Medulla oblongata (tissue), 1 donor: Measurements from ENCODE around the gene GP1BA.

Experiments
- DNase-seq: peaks from one replicate; pipeline ENCODE4 v3.0.0-alpha.2; 2015; ENCODE audit errors: extremely low spot score

Gene GP1BA

DNA sequence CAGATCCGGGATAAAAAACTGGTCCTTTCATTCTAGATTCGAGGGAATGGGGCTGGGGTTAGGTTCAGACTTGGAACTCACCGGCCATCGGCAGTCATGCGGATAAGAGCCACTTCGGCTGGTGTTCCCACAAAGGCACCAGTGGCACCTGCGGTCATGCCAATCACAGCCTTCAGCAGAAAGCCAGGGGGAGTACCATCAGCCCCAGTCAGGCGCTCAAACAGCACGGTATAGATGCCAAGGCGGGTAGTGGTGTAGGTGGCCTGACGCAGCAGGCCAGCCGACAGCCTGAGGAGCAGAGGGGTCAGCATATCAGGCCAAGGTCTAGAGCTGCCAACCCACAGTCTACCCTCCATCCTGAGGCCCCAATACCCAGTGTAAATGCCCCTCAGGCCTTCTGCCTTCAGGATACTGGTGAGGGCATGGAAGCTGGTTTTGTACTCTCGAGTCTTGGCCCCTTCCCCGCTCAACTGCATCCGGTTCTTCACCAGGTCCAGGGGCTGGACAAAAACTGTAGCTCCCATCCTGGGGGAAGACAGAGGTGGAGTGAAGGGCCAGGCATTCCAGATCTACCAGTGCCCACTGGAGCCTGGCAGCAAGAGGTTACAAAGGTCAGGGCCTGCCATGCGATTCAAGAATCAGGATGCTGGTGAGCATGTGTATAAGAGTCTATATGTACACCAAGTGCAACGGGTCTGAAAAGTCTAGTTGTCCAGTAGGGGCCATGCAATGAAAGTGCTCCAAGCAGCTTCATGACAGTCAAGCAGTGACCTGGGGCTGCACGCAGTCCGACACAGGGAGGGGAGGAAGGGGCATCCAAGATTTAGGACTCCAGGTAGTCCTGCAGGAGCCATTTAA, 6.8 kb downstream of the GP1BA start:
- DNase-seq, result no peak

DNA sequence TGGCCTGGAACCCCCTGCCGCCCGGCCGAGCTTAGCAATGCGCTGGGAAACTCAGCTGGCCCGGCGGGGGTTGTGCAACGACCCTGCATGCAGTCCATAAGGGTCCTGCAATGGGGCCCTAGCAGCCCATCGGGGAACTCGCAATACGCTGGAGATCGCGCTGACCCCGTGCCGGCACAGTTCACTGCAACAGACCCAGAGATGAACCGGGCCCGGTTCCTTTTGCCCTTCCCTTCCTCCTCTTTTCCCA, 7.4 kb downstream of the GP1BA start:
- DNase-seq, result no peak

DNA sequence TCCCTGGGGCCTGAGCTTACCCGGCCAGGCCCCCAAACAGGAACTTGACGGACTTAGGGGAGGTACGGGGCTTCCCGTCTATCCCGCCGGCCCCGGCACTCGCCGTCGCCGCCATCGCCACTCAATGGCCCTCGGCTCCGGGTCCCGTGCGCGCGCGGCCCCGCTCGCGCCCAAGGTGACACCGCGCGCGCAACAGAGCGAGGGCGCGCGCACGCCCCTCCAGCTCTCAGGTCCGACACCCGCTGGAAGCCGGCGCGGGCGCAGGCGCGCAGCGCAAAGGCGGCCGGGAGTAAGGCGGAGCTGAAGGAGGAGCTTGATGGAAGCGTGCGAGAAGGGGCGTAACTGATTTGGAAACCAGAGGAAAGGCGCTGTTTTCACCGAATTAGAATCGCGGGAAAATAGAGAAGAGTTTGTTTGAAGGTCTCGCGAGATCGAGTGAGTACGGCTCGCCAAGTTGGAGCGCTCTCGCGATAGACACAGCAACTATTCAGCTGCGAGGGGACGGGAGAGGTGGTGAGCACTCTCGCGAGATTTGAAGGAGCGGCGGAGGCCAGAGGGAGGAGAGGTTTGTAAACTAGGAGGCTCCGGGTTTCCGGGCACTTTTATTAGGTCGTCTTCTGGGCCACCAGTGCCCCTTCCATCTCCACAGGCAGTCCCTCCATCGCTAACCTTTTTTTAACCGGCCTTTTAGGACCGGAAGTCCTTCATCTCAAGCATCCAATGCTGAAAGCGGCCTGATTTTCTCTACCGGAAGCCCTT, 7.9 kb downstream of the GP1BA start, which contains the start of the genes RNF167 and SLC25A11:
Gene RNF167, plus strand, starts transcription at position 473 of the 759 bp plus-strand sequence. CDS start 642 bp downstream, outside the sequence.
Gene SLC25A11, minus strand, starts transcription at position 251 of the 759 bp plus-strand sequence. Its CDS starts 136 bp downstream, at position 115.
- DNase-seq, result peak; percentile 99

DNA sequence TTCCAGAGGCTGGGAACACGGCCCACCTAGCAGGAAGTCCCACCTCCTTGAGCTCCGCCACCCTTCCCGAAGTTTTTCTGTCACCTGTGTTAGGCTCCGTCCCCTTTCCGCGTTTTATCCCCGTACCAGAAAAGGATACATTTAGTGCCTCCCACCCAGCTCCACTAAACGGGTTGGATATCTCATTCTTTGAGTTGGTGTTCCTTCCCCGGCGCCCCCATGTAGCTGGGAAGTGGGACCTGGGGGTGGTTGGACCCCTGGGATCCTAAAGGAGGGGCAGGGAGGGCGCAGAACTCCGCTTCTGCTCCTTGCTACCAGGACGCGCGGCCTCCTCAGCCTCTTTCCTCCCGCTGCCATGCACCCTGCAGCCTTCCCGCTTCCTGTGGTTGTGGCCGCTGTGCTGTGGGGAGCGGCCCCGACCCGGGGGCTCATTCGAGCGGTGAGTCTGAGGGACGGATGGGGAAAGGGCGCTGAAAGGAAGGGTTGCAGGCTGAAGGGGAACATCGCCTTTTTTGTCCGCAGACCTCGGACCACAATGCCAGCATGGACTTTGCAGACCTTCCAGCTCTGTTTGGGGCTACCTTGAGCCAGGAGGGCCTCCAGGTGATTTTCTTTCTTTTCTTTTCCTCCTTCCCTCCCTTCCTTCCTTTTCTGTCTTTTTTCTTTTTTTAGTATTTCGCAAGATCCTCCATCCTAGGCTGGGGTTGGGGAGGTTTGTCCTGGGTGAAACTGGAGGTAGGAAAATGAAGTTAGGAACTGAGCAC, 8.7 kb downstream of the GP1BA start:
- DNase-seq, result no peak

DNA sequence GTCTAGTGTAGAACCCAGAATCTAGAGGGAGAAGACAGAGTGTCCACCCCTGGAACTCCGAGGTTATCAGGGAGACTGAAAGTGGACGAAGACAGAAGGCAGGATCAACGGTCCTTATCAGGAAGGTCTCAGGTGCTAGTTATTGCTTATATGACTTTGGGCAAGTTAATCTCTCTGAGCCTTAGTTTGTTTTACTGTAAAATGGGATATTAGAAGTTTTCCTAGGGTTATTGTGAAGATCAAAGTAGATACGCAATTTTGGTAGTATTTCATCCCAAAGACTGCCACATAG, 9.2 kb downstream of the GP1BA start:
- DNase-seq, result no peak

DNA sequence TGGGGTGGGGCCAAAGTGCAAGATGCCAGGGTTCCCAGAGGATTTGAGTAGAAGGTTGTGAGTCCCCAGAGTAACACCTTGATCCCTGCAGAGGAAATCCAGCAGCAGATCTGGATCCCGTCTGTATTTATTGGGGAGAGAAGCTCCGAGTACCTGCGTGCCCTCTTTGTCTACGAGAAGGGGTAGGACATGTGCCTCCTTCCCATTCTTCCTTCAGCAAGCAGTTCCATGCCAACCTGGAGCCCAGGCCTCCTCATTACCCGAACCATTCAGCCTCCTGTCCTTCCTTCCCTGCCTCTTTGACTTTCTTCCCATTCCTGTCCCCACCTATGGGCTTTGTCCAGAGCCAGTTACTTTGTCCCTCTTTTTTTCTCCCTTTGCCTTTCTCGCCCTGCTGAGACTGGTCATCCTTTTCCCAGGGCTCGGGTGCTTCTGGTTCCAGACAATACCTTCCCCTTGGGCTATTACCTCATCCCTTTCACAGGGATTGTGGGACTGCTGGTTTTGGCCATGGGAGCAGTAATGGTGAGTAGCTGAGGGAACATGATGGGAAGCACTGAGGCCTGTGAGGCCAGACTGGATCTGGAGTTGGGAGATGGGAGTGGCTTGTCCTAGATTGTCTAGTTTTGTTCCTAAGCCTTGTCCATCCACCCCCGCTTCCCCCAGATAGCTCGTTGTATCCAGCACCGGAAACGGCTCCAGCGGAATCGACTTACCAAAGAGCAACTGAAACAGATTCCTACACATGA, 10.9 kb downstream of the GP1BA start:
- DNase-seq, result no peak

DNA sequence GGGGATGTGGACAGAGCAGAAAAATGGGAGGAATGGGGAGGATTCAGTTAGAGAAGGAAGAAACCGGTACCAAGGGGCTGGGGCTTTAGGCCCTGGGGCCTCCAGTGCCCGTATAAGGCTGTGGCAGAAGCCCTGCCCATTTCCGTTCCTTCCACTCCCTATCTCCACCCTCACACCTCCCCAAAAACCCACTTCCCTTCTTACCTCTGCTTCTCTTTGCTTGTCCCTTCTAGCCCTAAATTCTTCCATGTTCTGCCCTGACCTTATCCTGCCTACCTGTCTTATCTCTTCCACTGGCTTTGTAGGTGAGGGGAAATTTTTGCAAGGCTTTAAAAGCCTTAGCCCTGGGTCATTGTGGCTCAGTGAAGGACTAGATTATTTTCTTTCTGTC, 12.1 kb downstream of the GP1BA start:
- no peak for DNase-seq

DNA sequence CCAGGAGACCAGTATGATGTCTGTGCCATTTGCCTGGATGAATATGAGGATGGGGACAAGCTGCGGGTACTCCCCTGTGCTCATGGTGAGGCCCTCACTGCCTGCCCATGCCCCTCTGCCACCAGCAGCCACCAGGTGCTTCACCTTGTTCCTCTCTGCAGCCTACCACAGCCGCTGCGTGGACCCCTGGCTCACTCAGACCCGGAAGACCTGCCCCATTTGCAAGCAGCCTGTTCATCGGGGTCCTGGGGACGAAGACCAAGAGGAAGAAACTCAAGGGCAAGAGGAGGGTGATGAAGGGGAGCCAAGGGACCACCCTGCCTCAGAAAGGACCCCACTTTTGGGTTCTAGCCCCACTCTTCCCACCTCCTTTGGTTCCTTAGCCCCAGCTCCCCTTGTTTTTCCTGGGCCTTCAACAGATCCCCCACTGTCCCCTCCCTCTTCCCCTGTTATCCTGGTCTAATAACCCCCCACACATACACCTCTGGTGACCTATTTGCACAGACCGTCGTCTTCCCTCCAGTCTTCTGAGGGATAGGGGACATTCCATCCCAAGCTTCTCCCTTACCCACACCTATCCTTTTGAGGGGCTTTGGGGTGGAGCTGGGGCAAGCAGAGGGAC, 12.6 kb downstream of the GP1BA start:
- no peak for DNase-seq

DNA sequence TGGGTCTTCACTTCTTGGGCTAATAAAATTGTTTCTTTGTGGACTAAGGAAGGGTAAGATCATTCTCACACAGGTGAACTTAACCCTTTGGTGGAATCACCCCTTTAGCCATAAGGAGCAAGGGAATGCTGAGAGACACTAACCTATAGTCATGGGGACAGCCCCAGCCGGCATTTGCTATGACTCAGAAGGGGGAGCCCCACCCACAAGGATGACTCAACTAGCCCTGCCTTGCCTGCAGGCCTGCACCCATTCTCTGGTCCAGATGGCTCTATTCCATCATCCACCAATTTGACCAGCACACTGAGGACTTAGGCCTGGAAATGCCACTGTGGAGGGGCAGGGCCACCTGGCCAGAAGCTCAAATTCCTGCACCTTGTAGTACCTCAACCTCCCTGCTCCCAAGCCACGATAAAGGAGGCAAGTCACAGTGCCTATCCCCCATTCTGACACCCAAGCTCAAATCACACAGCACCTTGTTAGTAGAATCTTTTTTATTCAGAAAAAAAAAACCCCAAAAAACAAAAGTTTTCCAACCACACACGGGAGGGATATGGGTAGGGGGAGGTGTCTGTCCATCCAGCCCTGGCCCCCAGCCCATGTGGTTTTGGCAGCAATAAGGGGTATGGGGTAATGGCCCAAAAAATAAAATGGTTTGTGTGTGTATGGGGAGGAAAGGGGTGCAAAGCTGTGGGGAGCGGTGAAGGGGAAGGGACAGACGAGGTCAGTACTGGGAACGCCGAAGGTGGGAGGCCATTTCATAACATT, 13.3 kb downstream of the GP1BA start:
- DNase-seq, result no peak

DNA sequence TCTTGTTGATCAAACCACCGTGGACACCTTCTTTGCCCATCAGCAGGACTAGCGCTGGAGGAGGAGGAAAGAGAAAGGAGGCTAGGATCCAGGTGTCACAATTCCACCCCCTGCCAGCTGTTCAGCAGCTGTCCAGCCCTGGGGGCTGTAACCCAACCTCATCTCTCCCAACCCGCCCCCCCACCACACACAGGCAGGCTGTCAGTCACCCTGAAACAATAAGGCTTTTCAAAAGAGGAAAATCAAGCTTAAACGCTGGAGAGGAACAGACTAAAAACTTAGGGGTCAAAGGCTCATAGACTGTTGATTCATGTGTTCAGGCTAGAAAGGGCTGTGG, 13.8 kb downstream of the GP1BA start:
- no peak for DNase-seq

DNA sequence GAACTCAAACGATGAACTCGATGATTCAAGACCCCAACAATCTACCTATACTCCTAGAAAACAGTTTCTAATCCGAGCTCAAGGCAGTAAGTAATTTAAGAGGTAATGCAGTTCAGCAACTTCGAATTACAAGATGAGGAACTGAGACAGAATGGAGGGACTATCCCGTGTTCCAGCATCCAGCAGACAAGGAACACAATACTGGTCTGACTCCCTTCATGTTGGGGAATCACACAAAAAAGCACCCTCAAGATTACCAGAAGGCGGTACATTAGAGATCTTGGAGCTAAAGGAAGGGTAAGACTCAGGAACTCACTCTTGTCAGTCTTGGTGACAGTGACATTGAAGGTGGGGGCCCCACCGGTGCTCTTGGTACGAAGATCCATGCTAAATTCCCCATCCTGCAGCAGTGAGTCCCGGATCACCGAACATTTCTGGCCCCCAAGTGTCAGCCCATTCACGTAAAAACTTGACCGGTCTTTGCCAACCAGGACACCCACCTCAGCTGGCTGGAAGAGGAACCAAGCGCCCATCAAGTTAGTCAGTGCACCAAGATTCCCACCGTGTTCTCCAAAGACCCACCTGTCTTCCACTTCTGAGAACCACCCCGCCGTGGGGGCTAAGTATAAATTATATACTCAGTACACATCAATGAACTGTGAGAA, 14.4 kb downstream of the GP1BA start:
- no peak for DNase-seq

DNA sequence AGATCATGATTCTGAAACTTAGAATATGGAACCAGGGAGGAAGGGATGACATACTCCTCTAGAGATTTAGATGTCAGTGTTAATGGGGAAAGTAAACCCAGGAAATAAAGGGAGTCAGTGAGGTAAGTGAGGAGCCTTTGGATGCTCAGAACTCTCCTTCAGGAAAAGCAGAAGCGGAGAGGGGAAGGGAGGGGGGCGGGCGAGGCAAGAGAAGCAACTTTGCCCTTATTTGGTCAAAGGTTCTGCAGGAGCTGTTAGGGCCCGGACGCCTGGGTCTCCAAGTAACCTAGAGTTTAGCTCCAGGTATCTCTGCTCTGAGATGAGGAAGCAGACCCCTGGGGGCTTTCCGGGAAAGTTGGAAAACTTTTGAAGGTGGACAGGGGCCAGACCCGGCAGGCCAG, 14.9 kb downstream of the GP1BA start:
- no peak for DNase-seq

DNA sequence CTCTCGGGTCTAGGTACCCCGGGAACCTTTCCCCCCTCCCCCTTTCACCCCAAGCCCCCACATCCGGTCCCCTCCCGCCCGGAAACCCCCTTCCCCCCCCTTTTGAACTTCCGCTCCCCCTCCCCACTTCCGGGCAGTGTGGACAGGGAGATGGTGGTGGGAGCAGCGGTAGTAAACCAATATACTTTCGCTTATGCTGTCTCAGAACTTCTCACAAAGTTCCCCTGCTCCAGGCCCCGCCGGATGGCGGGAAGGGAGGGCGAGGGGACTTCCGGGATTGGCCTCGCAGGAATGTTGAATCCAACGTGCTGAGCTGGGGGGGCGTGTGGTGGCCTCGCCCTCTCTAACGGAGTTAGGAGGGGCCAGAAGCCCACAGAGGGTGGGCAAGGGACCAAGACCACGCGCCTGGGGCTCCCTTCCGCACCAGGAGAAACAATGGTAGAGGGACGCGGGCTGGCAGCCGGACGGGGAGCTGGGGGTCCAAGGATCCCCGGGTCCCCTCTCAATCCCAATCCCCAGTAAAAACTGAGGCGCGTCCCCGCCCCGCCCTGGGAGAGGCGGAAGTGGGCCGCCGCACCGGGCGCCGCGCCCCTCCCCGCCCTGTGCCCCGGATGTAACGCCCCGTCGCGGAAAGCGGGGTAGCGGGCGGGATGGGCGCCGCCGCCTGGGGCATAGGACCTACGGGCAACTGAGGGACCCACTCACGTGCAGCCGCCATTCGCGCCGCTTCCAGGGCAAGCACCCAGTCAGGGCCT, 15.5 kb downstream of the GP1BA start:
- peak; percentile 39 for DNase-seq

DNA sequence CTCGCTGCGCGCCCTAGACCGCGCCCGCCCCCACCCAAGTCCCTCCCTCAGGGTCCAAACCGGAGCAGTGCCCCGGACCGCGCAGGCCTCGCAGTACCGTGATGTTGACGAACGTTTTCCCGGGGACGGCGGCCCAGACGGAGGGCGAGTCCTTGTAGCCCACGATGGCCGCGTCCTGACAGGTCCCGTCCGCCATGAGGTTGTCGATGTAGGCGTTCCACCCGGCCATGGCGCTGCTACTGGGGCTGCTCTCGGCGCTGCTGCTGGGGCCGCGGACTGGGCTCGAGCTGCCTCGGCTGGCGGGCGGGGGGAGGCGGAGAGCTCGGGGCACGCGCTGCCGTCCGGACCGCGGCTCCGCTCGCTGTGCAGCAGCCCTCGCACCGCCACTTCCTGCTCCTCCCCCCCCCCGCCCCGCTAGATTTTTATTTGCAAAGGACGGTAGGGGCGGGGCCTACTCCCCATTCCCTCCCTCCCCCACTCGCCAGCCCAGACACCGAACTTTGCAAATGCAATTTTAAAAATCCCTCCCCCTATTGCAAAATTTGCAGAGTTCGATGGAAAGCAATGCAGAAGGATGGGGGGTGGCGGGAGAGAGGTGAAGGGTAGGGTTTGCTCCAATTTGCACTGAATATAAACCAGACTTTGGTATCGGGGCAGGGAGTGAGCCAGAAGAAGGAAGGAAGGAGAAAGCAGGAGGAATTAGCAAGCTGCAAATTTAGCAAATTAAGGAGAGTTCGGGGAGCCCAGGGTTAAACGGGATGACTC, 16.3 kb downstream of the GP1BA start, which contains the start of gene PFN1:
Gene PFN1, minus strand, starts transcription at position 365 of the 765 bp plus-strand sequence. Its CDS starts 136 bp downstream, at position 229.
- DNase-seq, result peak; percentile 89

DNA sequence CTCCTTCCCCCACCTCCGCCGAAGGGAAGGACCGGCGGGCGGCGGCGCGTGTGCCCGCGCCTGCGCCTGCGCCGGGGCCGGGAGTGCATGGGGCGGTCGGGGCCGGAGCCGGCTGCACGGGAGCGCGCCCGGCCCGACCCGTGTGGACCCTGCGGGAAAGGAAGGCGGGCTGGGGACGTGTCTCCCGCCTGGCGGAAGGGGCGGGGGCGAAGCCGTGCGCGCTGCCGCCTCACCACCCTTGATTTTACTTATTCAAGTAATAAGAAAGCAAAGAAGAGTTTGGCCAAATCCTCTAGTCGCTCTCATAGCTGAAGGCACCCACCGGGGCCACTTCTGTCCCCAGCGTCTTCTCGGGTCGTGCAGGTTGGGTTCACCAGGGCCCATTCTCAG, 16.8 kb downstream of the GP1BA start:
- DNase-seq, result peak; percentile 88

DNA sequence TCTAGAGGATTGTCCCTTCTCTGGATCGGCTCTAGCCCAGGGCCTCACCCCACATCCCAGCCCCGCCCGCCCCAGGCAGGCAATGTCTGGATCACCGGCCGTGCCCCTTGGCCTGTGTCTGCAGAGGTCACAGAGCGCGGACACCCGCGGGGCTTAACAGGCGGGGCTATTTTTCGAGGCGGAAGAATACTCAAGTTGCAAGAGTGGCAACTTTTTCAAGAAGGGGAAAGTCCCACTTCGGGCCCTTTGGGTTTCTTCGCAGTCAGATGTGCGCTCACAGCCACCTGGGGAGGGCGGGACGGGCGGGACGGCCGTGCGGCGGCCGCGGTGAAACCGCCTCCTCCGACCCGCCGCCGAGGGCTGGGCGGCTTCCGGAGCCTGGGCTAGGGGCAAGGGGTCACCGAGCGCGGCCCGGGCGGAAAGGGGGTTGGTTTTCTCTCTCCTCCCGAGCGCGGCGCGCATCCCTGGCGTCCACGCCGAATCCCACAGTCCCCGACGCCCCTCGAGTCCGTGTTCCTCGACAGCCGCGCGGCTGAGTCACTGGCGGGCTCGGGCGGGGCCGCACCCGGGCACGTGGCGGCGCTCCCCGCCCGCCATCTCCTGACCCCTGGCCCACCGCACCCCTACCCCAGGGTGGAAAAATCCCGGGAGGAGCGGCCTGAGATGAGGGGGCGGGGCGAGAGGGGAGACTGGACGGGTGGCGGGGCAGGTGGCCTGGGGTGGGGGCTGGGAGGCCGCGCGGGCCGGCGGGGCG, 17.4 kb downstream of the GP1BA start:
- DNase-seq, result peak; percentile 50

DNA sequence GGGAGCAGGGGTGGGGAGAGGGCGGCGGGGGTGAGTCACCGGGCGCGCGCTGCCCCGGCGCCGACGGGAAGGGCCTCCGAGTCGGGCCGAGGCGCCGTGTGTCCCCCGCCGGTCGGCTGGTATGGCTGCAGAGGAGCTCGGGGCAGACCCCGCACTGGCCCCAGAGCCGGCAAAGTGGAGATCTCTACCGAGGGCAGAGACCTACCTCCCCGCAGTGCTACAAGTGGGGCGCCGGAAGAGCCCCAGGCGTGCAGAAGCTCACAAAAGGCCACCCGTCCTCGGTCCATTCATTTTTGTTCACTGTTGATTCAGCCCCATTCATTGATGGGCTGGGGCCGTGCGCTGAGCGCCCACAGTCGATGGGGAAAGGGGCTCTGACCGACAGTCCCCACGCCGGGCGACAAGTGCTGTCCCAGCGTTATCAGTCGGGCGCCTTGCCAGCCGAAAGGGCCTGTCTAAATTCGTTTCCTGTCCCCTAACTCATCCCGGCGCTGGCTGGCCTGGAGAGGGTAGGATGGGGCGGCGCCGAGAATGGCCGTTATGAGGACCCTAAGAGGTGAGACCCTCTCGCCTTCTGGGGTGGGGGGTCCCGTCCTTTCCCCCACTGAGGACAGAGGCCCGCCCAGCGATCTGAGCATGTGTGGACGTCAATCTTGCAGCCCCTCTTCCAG, 18.1 kb downstream of the GP1BA start:
- no peak for DNase-seq
